Effector memory CD8-positive, alpha-beta T cell (primary cell): ENCODE results near the gene METTL14.
"Not testable (repeated sequence)": the region's sequence is repeated elsewhere in the genome, so short reads cannot be mapped to it uniquely, and the experiment has no call there.

Experiments used
- ATAC-seq: fragments of 150-1000 bp; cut with Tn5 transposase; replicated peaks from 2 replicates; pipeline ENCODE4 v1.10.0; 2021; ENCODE audit warnings: mild to moderate bottlenecking, moderate library complexity
- DNase-seq, 3 experiments: peaks; one replicate each; pipeline ENCODE4 v3.0.0; 2021
- H3K27ac Mint-ChIP-seq, 2 donors: one replicate each; pipeline ENCODE4 v1.8.0; 2022; ENCODE audit warnings: mild to moderate bottlenecking in 2 of 2, mixed read lengths in 2 of 2, moderate library complexity in 2 of 2
- H3K27me3 Mint-ChIP-seq, 2 donors: one replicate each; pipeline ENCODE4 v1.8.0; 2022; ENCODE audit warnings: mixed read lengths in 2 of 2
- H3K36me3 Mint-ChIP-seq: one replicate; pipeline ENCODE4 v1.8.0; 2022; ENCODE audit warnings: mild to moderate bottlenecking, moderate library complexity, mixed read lengths; ENCODE audit not compliant: insufficient read depth
- H3K4me1 Mint-ChIP-seq, 2 donors: one replicate each; pipeline ENCODE4 v1.8.0; 2022; ENCODE audit warnings: low read depth in 2 of 2, mixed read lengths in 2 of 2
- H3K4me3 Mint-ChIP-seq, 2 donors: one replicate each; pipeline ENCODE4 v1.8.0; 2022; ENCODE audit warnings: mild to moderate bottlenecking in 2 of 2, mixed read lengths in 2 of 2, moderate library complexity in 2 of 2
- H3K9me3 Mint-ChIP-seq, 2 donors: one replicate each; pipeline ENCODE4 v1.8.0; 2022; ENCODE audit warnings: mixed read lengths in 2 of 2
- total RNA-seq, 9 experiments: gene quantifications; one replicate each; lab custom pipeline; 2026; lab: John Stamatoyannopoulos, UW

The METTL14 gene
- total RNA-seq: 34.2 to 59.4 (median 47.7) reads per million in 9 experiments

DNA sequence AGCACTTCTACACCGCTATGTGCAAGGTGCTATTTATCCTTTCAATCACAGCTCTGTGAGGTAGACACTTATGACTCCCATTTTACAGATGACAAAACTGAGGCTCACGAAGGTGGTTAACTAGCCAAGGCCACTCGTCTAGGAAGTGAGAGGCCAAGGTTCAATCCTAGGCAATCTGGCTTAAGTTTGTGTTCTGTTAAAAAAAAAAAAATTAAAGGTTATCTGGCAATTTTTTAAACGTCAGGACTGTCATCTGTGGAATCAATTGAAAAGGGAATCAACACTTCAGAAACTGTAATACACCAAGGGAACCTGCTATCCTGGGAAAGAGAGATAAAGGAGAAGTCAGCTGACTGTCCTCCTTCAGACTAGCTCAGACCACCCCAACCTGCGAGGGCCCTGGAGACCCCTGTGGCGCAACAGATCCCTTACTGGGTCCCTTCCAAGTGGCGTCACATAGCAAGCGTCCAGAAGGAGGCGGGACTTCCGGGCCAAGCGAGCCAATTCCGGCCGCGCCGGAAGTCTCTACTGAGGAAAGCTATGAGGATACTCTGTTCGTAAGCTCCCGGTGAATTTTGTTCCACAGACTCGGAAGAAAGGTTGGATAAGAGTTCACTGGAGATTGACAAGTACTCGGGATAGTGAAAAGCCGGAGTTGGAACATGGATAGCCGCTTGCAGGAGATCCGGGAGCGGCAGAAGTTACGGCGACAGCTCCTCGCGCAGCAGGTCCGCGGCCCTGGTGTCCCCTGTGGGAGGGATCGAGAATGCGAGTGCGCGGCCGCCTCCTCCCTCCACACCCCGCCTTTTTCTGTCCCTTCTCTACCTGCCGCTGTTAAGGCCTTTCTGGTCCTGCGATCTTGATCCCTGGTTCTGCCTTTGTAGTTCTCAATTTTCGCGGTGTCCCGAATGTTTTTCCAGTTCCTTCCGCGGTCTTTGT is at the start of gene METTL14:
Gene METTL14 (plus strand): TSS at position 520 of the 939 bp plus-strand sequence. CDS start 143 bp downstream, at position 663.
- H3K9me3 Mint-ChIP-seq: no peaks in the 10 kb centered on the region
- ATAC-seq (peak; percentile 94), DNase-seq (peak; percentile 81 to 83 (median 81))
- peak within 1 kb of the TSS; percentile 97 to 98 for H3K4me3 Mint-ChIP-seq
- H3K36me3 Mint-ChIP-seq: peaks cover 34% of the 10 kb centered on the region
- H3K4me1 Mint-ChIP-seq: peaks cover 16 to 24% of the 10 kb centered on the region in 2 donors
- no peaks in the 10 kb centered on the region for H3K27me3 Mint-ChIP-seq
- H3K27ac Mint-ChIP-seq: peak within 1 kb of the TSS; percentile 98 to 99

DNA sequence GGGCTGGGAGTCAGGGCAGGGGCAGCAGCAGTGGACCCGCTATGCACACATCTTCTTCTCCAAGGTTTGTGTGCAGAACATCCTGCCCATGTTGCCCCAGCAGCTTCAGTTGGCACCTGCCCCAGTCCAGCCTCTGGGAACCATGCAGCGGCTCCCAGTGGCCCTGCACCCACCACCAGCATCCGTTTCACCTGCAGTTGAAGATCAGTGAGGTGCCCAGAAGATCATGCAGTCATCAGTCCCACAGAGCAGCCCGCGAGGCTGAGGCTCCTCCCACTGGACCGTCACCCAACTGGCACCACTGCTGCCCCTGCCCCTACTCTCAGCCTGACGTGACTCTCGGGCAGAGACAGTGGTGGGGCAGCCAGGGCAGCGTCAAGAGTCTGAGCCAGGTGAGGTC is 49.1 kb upstream of the METTL14 start:
- ATAC-seq, H3K4me3 Mint-ChIP-seq, H3K9me3 Mint-ChIP-seq, H3K27me3 Mint-ChIP-seq, H3K27ac Mint-ChIP-seq, H3K4me1 Mint-ChIP-seq, DNase-seq: not testable (repeated sequence)
- peaks cover 13% of the 10 kb centered on the region for H3K36me3 Mint-ChIP-seq

DNA sequence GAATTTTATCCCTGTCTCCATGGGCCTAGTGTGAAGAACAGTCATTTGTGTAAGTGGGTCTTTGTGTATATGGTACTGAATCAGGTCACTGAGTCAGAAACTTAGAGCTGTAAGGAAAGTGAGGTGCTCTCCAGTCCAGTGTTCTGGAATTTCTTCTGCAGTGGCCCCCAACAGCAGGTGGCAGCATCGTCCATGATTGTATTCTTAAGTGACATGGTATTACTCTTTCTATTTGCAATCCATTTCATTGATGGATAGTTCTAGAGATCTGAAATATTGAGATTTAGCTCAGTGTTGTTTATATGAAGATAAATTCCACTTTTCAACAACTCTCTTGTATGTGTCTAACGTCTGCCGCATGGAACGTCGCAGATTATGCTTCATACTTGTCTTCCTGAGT is 20.5 kb upstream of the METTL14 start:
- H3K36me3 Mint-ChIP-seq, H3K9me3 Mint-ChIP-seq, DNase-seq, H3K4me3 Mint-ChIP-seq, H3K27me3 Mint-ChIP-seq, H3K27ac Mint-ChIP-seq, H3K4me1 Mint-ChIP-seq, ATAC-seq: not testable (repeated sequence)

DNA sequence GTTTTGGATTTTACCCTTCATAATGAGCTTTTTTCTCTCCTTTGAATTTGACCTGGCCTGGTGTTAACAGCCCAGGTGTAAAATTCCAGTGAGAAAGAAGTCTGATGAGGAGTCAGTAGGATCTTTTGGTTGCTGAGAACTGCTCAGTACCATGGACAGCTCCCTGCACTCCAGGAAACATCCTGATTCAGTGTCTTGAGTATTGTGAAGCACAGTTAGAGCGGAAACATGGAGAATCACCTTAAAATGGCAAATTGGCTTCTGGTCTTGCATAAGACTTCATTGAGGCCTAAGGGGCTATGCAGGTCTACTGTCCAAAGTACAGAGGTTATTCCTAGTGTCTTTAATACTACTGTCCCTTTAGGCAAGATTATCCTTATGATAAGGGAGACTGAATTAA is 16.0 kb upstream of the METTL14 start:
- H3K36me3 Mint-ChIP-seq, H3K27ac Mint-ChIP-seq, H3K4me3 Mint-ChIP-seq, H3K27me3 Mint-ChIP-seq, H3K9me3 Mint-ChIP-seq, ATAC-seq, H3K4me1 Mint-ChIP-seq: not testable (repeated sequence)
- DNase-seq: peak; percentile 34 to 38 (median 35)

DNA sequence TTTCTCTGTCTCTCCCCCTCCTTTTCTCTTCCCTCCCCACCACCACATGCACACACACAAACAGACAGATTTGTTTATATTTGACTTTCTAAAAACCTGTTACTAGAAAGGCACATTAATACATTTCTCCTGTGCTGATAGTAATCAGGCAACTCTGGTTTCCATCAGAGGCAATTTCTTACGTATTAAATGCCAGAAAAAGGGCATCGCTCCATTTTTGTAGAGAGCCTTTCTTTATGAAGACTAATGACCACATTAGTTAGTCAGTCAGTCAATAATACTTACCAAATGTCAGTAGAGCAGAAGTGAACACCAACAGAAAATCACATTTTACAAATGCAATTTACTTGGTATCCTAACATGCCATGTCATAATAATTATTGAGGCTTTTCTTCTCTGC is 14.2 kb upstream of the METTL14 start:
- not testable (repeated sequence) for H3K9me3 Mint-ChIP-seq, H3K4me1 Mint-ChIP-seq, H3K4me3 Mint-ChIP-seq, ATAC-seq, H3K27me3 Mint-ChIP-seq, DNase-seq, H3K36me3 Mint-ChIP-seq
- peak overlapping the region in 1 of 2 donors; percentile 65 for H3K27ac Mint-ChIP-seq

DNA sequence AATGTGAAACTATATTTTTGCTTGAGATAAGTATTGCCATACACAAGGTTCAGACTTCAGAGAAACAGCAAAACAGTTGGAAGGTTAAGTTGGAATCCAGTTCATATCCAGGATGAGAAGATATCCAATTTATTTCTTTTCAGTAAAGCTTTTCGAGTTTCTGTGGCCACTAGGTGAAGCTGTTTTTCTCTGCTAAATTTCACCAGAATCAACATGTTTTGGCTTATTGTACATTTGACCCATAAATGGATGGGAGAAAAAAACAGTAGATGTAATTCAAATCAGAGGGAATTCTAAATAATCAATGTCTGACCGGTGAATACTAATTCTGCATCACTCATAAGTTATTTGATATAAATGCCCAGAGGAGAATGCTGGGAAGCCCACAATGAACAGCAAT is 9.1 kb upstream of the METTL14 start:
- Mint-ChIP-seq H3K9me3 (no peaks in the 10 kb centered on the region), H3K27ac (no peak overlapping the region), H3K36me3 (no peaks in the 10 kb centered on the region), H3K4me3 (no peak overlapping the region), H3K4me1 (no peaks in the 10 kb centered on the region), H3K27me3 (no peaks in the 10 kb centered on the region)
- no peak for ATAC-seq
- DNase-seq: no peak

DNA sequence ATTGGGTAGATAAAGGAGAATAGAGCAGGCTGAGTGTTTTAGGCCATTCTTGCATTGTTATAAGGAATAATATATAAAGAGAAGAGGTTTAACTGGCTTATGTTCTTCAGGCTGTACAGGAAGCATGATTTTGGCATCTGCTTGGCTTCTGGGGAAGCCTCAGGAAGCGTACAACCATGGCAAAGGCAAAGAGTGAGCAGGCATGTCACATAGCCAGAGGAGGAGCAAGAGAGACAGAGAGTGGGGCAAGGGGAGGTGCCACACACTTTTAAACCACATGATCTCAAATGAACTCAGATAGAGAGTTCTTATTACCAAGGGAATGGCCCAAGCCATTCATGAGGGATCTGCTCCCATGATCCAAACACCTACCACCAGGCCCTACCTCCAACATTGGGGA is 4.4 kb upstream of the METTL14 start:
- Mint-ChIP-seq H3K4me3 (no peak overlapping the region), H3K27ac (no peak overlapping the region), H3K4me1 (peaks cover 7% of the 10 kb centered on the region in 2 donors), H3K36me3 (peaks cover 8% of the 10 kb centered on the region), H3K9me3 (no peaks in the 10 kb centered on the region), H3K27me3 (no peaks in the 10 kb centered on the region)
- ATAC-seq (no peak), DNase-seq (no peak)

DNA sequence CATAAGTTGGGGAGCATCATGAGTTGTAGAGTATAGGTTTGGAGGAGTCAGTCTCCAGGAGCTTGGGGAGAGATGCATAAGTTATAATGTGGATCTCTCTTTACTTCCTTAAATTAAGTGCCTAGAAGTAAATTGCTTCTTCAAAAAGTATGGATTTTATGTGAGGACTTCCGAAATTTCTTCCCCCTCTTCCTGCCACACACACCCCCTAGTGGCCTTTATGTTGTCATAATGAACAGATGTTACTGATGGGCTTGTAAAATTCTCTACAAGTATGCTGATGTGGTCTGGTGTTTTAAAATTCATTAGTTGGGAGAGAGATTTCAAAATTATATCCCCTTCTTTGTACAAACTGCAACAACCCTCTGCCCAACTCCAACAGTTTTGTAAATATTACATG is 2.3 kb upstream of the METTL14 start:
- ATAC-seq (no peak), DNase-seq (no peak)
- Mint-ChIP-seq H3K27ac (no peak overlapping the region), H3K9me3 (no peaks in the 10 kb centered on the region), H3K36me3 (peaks cover 14% of the 10 kb centered on the region), H3K4me3 (no peak overlapping the region), H3K27me3 (no peaks in the 10 kb centered on the region), H3K4me1 (peaks cover 16 to 24% of the 10 kb centered on the region in 2 donors)

DNA sequence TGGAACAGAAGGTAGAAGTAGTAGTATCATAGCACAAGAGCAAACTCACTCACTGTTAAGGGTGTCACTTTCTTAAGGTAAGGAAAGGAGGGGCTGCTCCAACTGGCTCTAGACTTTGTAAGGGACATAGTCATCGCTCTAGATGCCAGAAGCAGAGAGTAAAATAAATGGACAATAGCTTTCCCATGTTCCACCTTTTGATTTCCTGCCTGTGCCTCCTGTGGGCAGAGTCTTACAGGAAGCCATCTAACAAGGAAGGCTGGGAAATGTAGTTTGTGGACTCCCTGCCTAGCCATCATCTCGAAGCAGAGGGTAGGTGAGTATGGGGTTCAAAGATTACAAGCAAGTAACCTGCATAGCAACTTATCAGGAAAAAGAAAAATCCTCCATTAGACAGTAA is 1.7 kb upstream of the METTL14 start:
- Mint-ChIP-seq H3K4me1 (peaks cover 16 to 24% of the 10 kb centered on the region in 2 donors), H3K27me3 (no peaks in the 10 kb centered on the region), H3K36me3 (peaks cover 18% of the 10 kb centered on the region), H3K9me3 (no peaks in the 10 kb centered on the region), H3K4me3 (no peak overlapping the region), H3K27ac (no peak overlapping the region)
- DNase-seq: no peak
- no peak for ATAC-seq

DNA sequence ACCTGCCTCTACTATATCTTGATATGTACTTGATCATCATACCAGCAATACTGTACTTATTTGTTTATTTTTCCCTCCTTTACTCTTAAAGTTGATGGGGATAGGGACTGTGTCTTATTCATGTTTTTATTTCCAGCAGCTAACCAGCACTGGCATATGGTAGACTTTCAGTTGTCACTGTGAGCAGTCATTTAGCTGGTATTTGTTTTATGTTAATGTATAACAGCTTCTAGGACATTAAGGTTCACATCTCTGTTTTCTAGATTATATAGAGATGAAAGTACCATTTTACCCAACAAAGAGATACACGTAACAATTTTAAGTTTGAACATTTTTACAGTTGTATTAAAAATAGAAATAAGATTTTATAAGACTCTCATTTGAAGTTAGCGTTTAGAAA is 17.9 kb downstream of the METTL14 start:
- H3K4me1 Mint-ChIP-seq: peaks cover 0 to 5% of the 10 kb centered on the region in 2 donors
- H3K27ac Mint-ChIP-seq: no peak overlapping the region
- DNase-seq: no peak
- ATAC-seq: no peak
- H3K27me3 Mint-ChIP-seq: no peaks in the 10 kb centered on the region
- H3K36me3 Mint-ChIP-seq: peaks cover 88% of the 10 kb centered on the region
- no peaks in the 10 kb centered on the region for H3K9me3 Mint-ChIP-seq
- no peak overlapping the region for H3K4me3 Mint-ChIP-seq

DNA sequence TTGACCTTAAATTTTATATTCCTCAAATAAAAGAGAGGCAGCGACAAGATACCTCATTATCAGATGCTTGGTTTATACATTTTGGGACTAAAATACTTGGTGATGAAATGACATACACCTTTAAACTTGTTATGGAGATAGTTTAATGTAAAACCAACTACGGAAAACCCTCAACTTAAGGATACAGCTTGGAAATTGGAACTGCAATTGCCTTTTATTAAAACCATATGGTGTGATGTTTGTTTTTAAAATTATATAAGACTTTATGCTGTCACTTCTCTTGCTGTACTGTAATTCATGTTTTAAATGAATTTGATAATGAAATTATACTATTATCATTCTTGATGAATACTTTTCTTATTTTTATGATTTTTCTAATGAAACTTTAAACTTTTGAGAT is 25.9 kb downstream of the METTL14 start:
- H3K27me3 Mint-ChIP-seq: no peaks in the 10 kb centered on the region

DNA sequence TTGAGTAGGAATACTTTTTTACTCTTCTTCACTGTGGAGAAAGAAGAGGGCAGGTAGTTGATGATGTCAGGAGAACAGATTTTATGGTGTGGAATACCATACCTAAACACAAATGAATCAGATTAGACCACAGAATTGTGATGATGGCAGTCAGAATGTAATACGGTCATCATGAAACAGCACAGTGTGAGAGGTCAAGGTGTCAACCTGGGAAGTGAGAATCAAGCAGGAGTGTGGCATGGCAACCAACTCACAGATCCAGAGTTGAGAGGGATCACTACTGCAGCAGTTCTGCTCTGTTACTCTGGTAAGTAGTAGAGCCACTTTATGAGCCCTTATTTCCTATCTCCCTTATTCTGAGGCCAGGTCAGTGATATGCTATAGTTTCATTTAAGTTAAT is 27.7 kb downstream of the METTL14 start:
- Mint-ChIP-seq H3K27ac (no peak overlapping the region), H3K9me3 (no peaks in the 10 kb centered on the region), H3K27me3 (no peaks in the 10 kb centered on the region), H3K4me3 (no peak overlapping the region), H3K36me3 (peaks cover 40% of the 10 kb centered on the region), H3K4me1 (peaks cover 2 to 6% of the 10 kb centered on the region in 2 donors)
- ATAC-seq (no peak), DNase-seq (no peak)

More for the DNA sequence above, 25.9 kb downstream of the METTL14 start:
- no peak for ATAC-seq
- no peak overlapping the region for H3K4me3 Mint-ChIP-seq
- no peak for DNase-seq
- no peak overlapping the region for H3K27ac Mint-ChIP-seq
- peaks cover 58% of the 10 kb centered on the region for H3K36me3 Mint-ChIP-seq
- H3K4me1 Mint-ChIP-seq: peaks cover 2 to 6% of the 10 kb centered on the region in 2 donors
- no peaks in the 10 kb centered on the region for H3K9me3 Mint-ChIP-seq

DNA sequence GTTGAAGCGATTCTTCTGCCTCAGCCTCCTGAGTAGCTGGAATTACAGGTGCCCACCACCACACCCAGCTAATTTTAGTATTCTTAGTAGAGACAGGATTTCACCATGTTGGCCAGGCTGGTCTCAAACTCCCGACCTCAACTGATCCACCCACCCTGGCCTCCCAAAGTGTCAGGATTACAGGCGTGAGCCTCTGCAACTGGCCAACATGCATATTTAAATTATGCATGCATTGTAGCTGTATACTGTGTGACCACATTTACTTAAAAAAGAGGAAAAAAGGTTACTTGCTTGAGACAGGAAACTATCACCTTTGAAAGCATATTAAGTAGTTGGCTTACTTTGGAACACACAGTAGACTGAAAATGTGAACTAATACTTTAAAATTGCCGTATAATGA is 29.5 kb downstream of the METTL14 start:
- H3K4me1 Mint-ChIP-seq: peaks cover 2 to 6% of the 10 kb centered on the region in 2 donors
- ATAC-seq (no peak), DNase-seq (no peak)
- H3K4me3 Mint-ChIP-seq: no peak overlapping the region
- no peaks in the 10 kb centered on the region for H3K27me3 Mint-ChIP-seq
- peak overlapping the region; percentile 16 to 69 for H3K27ac Mint-ChIP-seq
- H3K36me3 Mint-ChIP-seq: peaks cover 31% of the 10 kb centered on the region
- no peaks in the 10 kb centered on the region for H3K9me3 Mint-ChIP-seq

DNA sequence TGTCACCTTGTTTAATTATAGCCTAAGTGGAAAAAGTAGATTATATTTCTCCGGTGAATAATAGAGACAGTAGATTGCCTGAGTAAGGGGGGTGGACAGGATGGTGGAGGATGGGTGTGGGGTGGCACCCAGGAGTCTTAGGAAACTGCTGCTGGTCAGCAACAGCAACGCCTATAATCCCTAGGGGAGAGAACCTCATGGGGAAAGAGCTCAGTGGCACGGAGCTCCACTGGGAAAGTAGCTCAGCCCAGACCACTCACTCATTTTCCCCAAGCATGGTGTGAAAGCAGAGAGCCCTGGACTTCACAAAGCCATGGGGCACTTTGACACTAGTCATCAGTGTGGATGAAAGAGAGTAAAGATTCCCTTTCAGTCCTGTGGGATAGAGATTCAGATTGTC is 31.1 kb downstream of the METTL14 start:
- DNase-seq (no peak), ATAC-seq (no peak)
- Mint-ChIP-seq H3K4me3 (no peak overlapping the region), H3K36me3 (peaks cover 20% of the 10 kb centered on the region), H3K27ac (no peak overlapping the region), H3K9me3 (no peaks in the 10 kb centered on the region), H3K4me1 (peaks cover 0 to 2% of the 10 kb centered on the region in 2 donors), H3K27me3 (no peaks in the 10 kb centered on the region)
